ENCODE measurements around the gene DAPK1.

DAPK1 gene

DNA sequence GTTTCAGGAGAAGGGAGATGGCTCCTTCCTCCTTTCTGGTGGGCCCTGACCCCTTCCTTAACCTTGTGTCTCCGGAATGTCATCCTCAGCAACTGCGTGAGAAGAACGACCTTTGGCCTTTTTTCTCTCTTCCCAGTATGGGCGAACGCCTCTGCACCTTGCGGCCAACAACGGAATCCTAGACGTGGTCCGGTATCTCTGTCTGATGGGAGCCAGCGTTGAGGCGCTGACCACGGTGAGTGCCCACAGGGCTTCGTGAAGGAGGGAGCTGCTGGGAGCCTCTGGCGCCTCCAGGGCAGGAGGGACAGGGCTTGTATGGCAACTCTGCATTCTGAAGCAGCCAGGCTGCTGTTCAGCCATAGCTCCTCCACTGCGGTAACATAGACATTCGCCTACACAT lies 160.2 kb downstream of the DAPK1 start:
- H3K4me1 ChIP-seq (ENCODE audit: control insufficient read depth, insufficient read depth, low read length) = peaks cover 9% of the 10 kb centered on the region
- H3K9ac ChIP-seq (ENCODE audit: low read length) = no peak overlapping the region
- peaks cover 2% of the 10 kb centered on the region for H3K36me3 ChIP-seq (ENCODE audit: control insufficient read depth, insufficient read depth, low read length)
- H3K4me3 ChIP-seq (ENCODE audit: low read length) = no peak overlapping the region
- no peaks in the 10 kb centered on the region for H3K27me3 ChIP-seq (ENCODE audit: control insufficient read depth, insufficient read depth, low read length)
- no peak overlapping the region for H3K27ac ChIP-seq (ENCODE audit: low read depth, low read length)

- Histone ChIP-seq H3K4me3 (ENCODE audit: low read length) (no peak overlapping the region), H3K27ac (ENCODE audit: low read depth, low read length) (no peak overlapping the region), H3K9ac (ENCODE audit: low read length) (no peak overlapping the region), H3K4me1 (ENCODE audit: control insufficient read depth, insufficient read depth, low read length) (peaks cover 9% of the 10 kb centered on the region), H3K27me3 (ENCODE audit: control insufficient read depth, insufficient read depth, low read length) (no peaks in the 10 kb centered on the region), H3K36me3 (ENCODE audit: control insufficient read depth, insufficient read depth, low read length) (peaks cover 2% of the 10 kb centered on the region)
These were observed 160.8 kb downstream of the DAPK1 start for GRCh38 chr9:87658511-87658910.

DNA sequence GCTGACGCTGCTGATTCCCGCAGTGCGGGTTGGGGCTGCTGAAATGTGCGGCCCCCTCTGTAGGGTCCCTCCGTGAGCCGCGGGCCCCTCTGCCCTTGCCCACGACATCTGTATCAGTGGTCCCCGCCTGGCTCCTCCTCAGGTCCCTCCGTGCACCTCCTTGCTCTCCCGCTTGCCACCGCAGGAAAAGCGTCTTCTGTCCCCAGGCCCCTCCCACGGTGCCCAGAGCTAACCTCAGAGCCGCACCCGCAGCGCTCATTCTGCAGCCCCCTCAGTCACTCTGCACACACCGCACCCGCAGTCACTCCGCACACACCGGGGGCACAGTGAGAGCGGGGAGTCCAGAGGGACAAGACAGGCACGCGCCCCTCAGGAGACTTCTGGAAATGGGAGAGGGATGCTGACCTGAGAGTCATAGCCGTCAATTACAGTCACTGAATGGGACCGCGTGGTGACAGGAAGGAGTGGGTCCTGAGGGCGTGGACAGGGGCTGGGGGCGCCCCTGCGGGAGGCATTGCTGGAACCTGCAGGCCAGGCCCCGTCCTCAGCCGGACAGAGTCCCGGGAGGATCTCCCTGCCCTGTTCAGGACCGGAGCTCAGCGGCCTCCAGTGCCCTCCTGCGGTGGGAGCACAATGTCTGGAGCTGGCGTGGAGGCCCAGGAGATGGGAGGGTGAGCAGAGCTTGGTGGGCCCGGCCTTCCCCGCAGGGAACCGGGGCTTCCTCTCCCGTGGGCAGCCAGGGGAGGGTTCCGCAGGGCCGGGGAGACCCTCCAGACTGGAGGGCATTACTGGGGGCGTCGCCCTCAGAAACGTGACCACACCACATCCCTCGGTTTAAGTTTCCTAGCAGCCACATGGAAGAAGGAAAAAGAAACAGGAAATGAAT lies 162.1 kb downstream of the DAPK1 start:
- H3K9ac ChIP-seq (ENCODE audit: low read length) = no peak overlapping the region
- peaks cover 2% of the 10 kb centered on the region for H3K36me3 ChIP-seq (ENCODE audit: control insufficient read depth, insufficient read depth, low read length)
- H3K4me3 ChIP-seq (ENCODE audit: low read length) = no peak overlapping the region
- H3K27me3 ChIP-seq (ENCODE audit: control insufficient read depth, insufficient read depth, low read length) = no peaks in the 10 kb centered on the region
- peaks cover 9% of the 10 kb centered on the region for H3K4me1 ChIP-seq (ENCODE audit: control insufficient read depth, insufficient read depth, low read length)
- H3K27ac ChIP-seq (ENCODE audit: low read depth, low read length) = no peak overlapping the region

DNA sequence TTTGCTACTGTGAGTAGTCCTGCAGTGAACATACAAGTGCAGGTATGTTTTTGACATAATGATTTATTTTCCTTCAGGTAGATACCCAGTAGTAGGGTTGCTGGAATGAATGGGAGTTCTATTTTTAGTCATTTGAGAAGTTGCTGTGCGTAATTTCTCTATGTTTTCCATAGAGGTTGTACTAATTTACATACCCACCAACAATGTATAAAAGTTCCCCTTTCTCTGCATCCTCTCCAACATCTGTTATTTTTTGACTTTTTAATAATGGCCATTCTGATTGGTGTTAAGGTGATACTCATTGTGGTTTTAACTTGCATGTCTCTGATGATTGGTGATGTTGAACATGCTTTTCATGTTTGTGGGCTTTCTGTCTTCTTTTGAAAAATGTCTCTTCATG lies 163.6 kb downstream of the DAPK1 start:
- Histone ChIP-seq H3K4me1 (ENCODE audit: control insufficient read depth, insufficient read depth, low read length) (peaks cover 7% of the 10 kb centered on the region), H3K36me3 (ENCODE audit: control insufficient read depth, insufficient read depth, low read length) (peaks cover 2% of the 10 kb centered on the region), H3K4me3 (ENCODE audit: low read length) (no peak overlapping the region), H3K9ac (ENCODE audit: low read length) (no peak overlapping the region), H3K27me3 (ENCODE audit: control insufficient read depth, insufficient read depth, low read length) (no peaks in the 10 kb centered on the region), H3K27ac (ENCODE audit: low read depth, low read length) (no peak overlapping the region)

DNA sequence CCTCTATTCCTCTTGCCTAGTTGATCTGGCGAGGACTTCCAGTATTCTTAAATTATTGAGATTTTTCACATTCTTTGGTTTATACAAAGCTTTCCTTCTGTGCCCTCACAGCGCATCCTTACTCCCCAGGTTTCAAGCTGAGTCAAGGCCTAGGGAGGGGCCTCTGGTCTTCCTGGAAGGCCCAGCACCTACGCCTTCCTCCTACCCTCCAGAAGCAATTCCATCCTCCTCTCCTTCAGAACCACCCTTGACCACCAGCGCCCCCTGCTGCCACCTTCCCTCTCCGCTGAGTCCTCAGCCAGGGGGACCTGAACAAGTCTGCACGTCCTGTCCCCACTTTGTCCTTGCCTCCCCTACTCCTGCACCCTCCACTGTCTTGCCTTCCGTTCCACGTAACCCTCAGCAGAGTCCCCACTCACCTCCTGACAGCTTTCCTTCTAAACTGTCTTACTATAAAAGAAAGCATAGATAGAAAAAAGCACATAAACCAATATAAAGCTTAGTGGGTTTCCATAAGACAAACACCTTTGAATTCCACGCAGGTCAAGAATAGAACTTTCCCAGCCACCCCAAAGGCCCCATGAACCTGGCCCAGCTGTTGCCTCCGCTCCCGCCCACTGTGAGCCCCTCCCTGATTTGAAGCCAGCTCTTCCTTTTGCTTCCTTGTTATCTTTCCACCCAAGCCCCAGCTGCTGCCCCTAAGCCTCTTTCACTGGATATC lies 165.3 kb downstream of the DAPK1 start:
- Histone ChIP-seq H3K9ac (ENCODE audit: low read length) (no peak overlapping the region), H3K4me1 (ENCODE audit: control insufficient read depth, insufficient read depth, low read length) (peaks cover 3% of the 10 kb centered on the region), H3K4me3 (ENCODE audit: low read length) (no peak overlapping the region), H3K36me3 (ENCODE audit: control insufficient read depth, insufficient read depth, low read length) (peaks cover 2% of the 10 kb centered on the region), H3K27me3 (ENCODE audit: control insufficient read depth, insufficient read depth, low read length) (no peaks in the 10 kb centered on the region), H3K27ac (ENCODE audit: low read depth, low read length) (no peak overlapping the region)

GRCh38 chr9:87663556-87663955 lies 165.9 kb downstream of the DAPK1 start:
- no peak overlapping the region for H3K4me3 ChIP-seq (ENCODE audit: low read length)
- H3K27ac ChIP-seq (ENCODE audit: low read depth, low read length) = no peak overlapping the region
- peaks cover 2% of the 10 kb centered on the region for H3K36me3 ChIP-seq (ENCODE audit: control insufficient read depth, insufficient read depth, low read length)
- H3K4me1 ChIP-seq (ENCODE audit: control insufficient read depth, insufficient read depth, low read length) = peaks cover 3% of the 10 kb centered on the region
- no peak overlapping the region for H3K9ac ChIP-seq (ENCODE audit: low read length)
- no peaks in the 10 kb centered on the region for H3K27me3 ChIP-seq (ENCODE audit: control insufficient read depth, insufficient read depth, low read length)

DNA sequence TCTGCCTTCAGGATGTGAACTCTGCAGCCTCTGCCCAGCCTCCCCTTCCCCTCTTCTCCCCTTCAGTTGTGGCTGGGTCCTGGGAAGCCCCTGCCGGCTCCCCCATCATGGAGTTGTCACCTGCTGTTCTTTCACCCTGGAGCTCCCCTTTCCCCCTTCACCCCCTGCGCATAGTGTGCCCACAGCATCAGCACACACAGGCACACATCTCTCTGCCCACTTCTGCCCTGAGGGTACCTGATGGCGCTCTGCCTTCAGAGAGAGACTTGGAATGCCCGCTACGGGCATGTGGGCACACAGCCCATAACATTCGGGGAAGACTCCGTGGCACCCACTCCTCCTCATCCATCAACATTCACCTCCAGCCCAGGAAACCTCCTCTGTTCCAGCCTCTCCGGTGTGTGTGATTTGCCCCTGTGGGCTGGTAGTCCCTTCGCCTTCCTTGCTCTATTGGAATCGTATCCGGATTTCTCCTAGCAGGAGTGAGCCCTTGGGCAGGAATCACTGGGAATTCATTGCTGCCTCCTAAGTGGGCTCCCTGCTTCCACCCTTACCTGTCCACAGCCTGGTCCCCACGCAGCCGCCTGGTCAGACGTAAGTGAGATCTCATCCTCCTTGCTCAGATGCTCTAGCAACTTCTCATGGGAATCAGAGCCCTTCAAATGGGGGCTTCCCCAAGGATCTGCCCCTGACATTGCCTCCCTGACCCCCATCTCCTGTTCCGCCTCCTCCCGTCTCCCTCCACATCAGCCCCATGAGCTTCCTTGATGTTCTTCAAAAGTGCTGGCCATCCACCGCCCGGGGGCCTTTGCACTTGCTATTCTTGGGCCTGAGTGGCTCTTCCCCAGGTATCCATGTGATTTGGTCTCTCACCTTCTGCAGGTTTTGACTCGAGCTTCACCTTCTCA lies 166.7 kb downstream of the DAPK1 start:
- Histone ChIP-seq H3K36me3 (ENCODE audit: control insufficient read depth, insufficient read depth, low read length) (peaks cover 1% of the 10 kb centered on the region), H3K4me1 (ENCODE audit: control insufficient read depth, insufficient read depth, low read length) (peaks cover 3% of the 10 kb centered on the region), H3K9ac (ENCODE audit: low read length) (no peak overlapping the region), H3K27ac (ENCODE audit: low read depth, low read length) (no peak overlapping the region), H3K4me3 (ENCODE audit: low read length) (no peak overlapping the region), H3K27me3 (ENCODE audit: control insufficient read depth, insufficient read depth, low read length) (no peaks in the 10 kb centered on the region)

DNA sequence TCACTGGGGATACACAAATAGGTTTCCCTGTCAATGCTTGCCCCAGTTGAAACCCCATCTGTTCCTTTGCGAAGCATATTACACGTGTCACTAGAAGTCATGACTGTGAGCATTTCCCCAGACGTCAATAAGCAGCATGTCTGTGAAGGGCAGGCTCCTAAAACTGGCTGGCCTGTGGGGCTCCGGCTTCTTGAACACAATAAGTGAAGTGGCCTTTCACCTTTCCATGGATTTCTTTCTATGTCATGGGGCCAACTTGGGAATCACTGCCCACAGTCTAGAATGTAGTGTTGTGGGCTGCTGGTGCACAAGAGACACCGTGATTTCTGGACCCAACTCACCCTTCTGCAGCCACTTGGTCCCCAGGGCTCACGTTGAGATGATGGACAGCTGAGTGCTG lies 167.8 kb downstream of the DAPK1 start:
- Histone ChIP-seq H3K4me1 (ENCODE audit: control insufficient read depth, insufficient read depth, low read length) (peaks cover 3% of the 10 kb centered on the region), H3K36me3 (ENCODE audit: control insufficient read depth, insufficient read depth, low read length) (no peaks in the 10 kb centered on the region), H3K27ac (ENCODE audit: low read depth, low read length) (no peak overlapping the region), H3K4me3 (ENCODE audit: low read length) (no peak overlapping the region), H3K27me3 (ENCODE audit: control insufficient read depth, insufficient read depth, low read length) (no peaks in the 10 kb centered on the region), H3K9ac (ENCODE audit: low read length) (no peak overlapping the region)

DNA sequence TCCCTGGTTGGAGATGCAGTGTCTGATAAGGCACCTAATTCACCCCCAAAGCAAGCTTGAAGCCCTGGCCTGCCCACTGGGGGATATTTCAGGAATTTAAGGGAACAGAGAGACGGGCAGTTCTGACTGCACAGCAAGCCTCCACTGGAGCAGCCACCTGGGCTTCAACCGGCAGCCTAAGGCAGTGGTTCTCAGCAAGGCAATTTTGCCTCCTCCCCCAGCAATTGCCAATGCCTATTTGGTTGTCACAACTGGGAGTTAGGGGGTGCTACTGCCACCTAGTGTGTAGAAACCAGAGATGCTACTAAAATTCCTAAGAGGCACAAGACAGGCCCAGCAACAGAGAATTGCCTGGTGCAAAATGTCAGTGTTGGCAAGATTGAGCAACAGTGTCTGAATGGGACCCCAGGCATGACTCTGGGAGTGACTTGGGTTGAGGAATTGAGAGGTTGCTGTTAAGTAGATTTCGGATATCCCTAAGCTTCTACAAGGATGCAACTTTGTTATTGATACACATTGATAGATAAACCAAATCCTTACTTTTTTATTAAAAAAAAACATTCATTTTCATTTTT lies 169.6 kb downstream of the DAPK1 start:
- Histone ChIP-seq H3K27me3 (ENCODE audit: control insufficient read depth, insufficient read depth, low read length) (no peaks in the 10 kb centered on the region), H3K27ac (ENCODE audit: low read depth, low read length) (no peak overlapping the region), H3K36me3 (ENCODE audit: control insufficient read depth, insufficient read depth, low read length) (peaks cover 4% of the 10 kb centered on the region)

GRCh38 chr9:87668222-87668621 lies 170.6 kb downstream of the DAPK1 start:
- peaks cover 4% of the 10 kb centered on the region for H3K36me3 ChIP-seq (ENCODE audit: control insufficient read depth, insufficient read depth, low read length)
- no peaks in the 10 kb centered on the region for H3K27me3 ChIP-seq (ENCODE audit: control insufficient read depth, insufficient read depth, low read length)
- no peaks in the 10 kb centered on the region for H3K4me1 ChIP-seq (ENCODE audit: control insufficient read depth, insufficient read depth, low read length)
- H3K4me3 ChIP-seq (ENCODE audit: low read length) = no peak overlapping the region
- H3K9ac ChIP-seq (ENCODE audit: low read length) = no peak overlapping the region
- H3K27ac ChIP-seq (ENCODE audit: low read depth, low read length) = no peak overlapping the region

More for the DNA sequence above, 169.6 kb downstream of the DAPK1 start:
- Histone ChIP-seq H3K9ac (ENCODE audit: low read length) (no peak overlapping the region), H3K4me1 (ENCODE audit: control insufficient read depth, insufficient read depth, low read length) (no peaks in the 10 kb centered on the region), H3K4me3 (ENCODE audit: low read length) (no peak overlapping the region)

GRCh38 chr9:87668722-87669121 lies 171.1 kb downstream of the DAPK1 start:
- Histone ChIP-seq H3K4me1 (ENCODE audit: control insufficient read depth, insufficient read depth, low read length) (no peaks in the 10 kb centered on the region), H3K36me3 (ENCODE audit: control insufficient read depth, insufficient read depth, low read length) (peaks cover 4% of the 10 kb centered on the region), H3K27me3 (ENCODE audit: control insufficient read depth, insufficient read depth, low read length) (no peaks in the 10 kb centered on the region), H3K27ac (ENCODE audit: low read depth, low read length) (no peak overlapping the region), H3K4me3 (ENCODE audit: low read length) (no peak overlapping the region), H3K9ac (ENCODE audit: low read length) (no peak overlapping the region)
